GM21576 (cell line): Measurements from ENCODE around the gene SRSF7.
"Not testable (repeated sequence)": the region's sequence is repeated elsewhere in the genome, so short reads cannot be mapped to it uniquely, and the experiment has no call there.

Experiments
- ATAC-seq: cut with Tn5 transposase; IDR thresholded peaks from one replicate; pipeline ENCODE4 v1.9.1; 2021; ENCODE audit warnings: mild to moderate bottlenecking, moderate library complexity; ENCODE audit not compliant: unreplicated experiment

SRSF7 gene

GRCh38 chr2:38754506-38754905 lies 3.3 kb upstream of the SRSF7 start:
- ATAC-seq: no peak

- no peak for ATAC-seq
These were observed 2.9 kb upstream of the SRSF7 start for GRCh38 chr2:38754049-38754448.

- ATAC-seq: peak; percentile 5
These were observed 642 bp upstream of the SRSF7 start for GRCh38 chr2:38751596-38752410.

DNA sequence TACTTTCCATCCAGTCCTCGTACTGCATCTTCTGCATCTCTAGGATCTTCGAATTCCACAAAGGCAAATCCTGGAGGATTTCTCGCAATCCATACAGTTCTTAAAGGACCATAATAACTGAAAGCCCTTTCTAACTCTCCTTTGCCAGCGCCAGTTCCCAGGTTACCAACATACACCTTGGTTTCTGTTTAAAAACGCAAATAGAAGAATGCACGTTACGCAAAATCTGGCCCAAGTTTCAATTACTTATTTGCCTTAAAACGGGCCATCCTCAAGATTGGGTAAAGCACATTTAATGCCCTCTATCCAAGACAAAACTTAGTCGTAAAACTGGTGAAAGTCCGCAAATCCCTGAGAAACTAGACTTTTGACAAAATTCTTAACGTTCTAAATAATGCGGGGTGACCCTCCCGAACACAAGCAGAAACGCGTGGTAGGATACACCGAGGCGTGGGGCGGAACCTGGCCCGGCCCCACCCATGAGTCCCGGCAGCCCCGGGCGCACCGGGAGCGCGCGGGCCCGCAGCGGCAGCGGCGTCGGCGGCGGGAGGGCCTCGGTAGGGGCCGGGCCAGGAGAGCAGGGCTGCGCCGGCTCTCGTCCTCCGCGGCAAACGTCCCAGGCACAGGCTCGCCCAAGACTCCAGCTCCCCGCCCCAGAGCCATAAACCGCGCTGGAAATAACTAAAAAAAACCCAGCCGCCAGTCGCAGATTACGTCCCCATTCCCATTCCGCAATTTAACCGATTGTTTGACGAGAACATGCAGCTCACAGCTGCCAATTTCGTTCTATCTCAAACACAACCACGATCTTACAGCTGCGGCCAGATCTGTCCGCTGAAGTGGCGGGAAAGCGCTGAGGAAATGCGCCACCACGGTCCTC lies 910 bp downstream of the SRSF7 start:
- ATAC-seq: peak; percentile 39

DNA sequence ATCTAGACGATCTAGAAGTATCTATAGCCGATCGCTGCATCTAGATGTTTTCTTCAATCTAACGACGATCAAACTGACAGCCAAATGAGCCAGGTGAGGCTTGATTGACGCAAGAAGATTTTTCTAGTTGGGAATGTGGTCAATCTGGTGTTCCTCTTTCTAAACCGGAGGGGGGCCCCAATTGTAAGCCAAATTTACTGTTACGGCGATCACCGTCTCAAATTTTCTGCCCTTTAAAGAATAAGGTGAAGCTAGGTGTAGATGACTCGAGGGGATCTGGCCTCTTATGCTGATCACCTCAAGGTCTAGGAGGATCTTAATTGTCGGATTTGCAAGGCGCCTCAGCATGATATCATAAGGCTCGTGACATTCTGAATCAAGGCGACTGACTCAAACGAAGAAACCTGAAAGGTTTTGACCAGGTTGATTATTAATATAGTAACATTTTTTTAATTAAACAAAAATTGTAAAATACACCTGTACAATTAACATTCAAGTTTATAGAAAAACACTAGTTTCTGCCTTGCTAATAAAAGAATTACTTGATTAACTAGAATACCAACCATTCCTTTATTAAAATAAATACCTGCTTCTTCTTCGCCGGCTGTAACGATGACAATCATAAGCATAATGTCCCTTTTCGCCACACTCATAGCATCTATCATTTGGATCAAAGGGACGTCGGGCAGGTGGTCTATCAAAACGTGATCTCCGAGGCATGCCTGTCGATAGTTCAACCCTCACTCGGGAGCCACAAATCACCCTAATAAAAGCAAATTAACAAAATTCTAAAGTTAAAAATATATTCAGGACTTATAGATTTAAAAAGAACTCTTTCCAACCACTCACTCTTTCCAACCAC lies 2.0 kb downstream of the SRSF7 start:
- no peak for ATAC-seq

GRCh38 chr2:38748391-38748790 lies 2.8 kb downstream of the SRSF7 start:
- ATAC-seq: no peak

DNA sequence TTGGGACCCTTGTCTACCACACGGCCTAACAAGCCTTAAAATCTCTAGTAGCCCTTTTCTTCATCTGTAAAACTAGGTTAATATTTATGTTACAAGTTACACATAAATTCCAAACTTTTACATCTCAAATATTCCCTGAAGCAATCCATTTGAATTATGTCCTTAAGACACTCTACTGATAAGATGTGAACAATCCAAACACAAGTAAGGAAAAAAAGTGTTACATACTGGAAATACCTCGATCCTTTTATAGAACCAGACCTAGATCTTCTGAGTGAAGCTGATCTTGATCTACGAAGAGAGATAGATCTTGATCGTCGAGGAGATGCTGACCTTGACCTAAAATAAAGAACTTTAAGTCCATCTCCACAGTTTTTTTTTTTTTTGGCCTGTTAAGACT lies 3.3 kb downstream of the SRSF7 start:
- ATAC-seq: no peak

GRCh38 chr2:38747007-38747424 lies 4.1 kb downstream of the SRSF7 start:
- no peak for ATAC-seq

DNA sequence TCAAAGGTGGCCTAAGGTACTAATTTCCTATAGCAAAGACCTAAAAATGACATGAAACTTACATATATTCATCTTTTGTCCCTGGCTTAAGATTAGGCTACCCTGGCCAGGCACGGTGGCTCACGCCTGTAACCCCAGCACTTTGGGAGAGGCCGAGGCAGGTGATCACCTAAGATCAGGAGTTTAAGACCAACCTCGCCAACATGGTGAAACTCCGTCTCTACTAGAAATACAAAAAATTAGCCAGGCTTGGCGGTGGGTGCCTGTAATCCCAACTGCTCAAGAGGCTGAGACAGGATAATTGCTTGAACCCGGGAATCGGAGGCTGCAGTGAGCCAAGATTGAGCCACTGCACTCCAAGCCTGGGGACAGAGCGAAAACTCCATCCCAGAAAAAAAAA lies 5.9 kb downstream of the SRSF7 start:
- ATAC-seq: no peak

- ATAC-seq: no peak
These were observed 6.8 kb downstream of the SRSF7 start for GRCh38 chr2:38744399-38744780.

- ATAC-seq: no peak
These were observed 7.3 kb downstream of the SRSF7 start for GRCh38 chr2:38743672-38744398.

DNA sequence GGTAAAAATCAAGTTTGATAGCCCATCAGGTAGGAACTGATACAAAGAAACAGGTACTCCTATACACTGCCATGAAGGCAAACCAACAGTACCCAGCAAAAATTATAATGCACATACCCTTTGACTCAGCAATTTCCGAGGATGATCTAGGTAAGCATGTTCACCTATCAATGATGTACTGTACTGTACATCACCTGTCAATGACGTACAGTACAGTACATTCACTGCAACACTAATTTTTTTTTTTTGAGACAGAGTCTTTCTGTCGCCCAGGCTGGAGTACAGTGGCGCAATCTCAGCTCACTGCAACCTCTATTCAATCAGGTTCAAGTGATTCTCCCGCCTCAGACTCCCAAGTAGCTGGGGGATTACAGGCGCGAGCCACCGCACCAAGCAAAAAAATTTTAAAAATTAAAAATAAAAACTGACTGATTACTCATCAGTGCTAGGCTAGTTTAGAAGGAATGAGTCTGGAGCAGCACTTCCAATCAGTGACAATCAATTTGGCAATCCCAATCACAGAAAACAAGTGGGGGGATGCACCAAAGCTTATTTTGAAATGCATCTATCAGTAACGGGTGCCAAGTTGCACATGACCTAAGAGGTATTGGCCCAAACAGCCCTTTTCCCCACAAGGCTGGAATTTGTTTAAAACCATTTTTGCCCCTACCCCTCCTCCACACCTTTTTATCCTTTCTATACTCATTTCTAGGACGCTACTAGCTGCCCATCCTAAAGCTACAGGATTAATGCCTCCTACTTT lies 8.2 kb downstream of the SRSF7 start:
- no peak for ATAC-seq

DNA sequence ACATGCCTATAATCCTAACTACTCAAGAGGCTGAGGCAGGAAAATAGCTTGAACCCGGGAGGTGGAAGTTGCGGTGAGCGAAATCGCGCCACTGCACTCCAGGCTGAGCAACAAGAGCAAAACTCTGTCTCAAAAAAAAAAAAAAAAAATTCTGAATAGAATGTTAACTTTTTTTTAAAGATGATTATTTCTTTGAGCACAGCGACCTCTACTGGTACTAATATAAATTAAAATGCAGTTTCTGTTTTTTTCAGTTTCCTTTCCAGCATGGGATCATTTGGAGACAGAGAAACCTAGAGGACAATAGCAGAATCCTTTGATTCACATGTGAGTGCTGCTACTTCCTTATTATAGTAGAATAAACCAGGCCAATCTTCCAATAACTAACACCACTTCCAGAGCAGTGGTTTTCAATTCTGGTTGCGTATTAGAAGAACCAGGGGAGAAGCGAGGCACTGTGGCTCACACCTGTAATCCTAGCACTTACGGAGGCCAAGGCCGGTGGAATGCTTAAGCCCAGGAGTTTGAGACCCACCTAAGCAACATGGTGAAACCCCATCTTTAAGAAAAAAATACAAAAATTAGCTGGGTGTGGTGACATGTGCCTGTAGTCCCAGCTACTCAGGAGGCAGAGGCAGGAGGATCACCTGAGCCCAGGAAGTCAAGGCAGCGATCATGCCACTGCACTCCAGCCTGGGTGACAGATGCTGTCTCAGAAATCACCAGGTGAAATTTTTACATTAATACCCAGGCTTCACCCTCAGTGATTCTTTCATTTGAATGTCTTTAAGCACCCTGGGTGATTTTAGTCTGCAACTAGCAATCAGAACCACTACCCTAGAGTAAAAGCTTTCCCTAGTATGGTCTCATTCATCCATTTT lies 10.1 kb downstream of the SRSF7 start:
- no peak for ATAC-seq

DNA sequence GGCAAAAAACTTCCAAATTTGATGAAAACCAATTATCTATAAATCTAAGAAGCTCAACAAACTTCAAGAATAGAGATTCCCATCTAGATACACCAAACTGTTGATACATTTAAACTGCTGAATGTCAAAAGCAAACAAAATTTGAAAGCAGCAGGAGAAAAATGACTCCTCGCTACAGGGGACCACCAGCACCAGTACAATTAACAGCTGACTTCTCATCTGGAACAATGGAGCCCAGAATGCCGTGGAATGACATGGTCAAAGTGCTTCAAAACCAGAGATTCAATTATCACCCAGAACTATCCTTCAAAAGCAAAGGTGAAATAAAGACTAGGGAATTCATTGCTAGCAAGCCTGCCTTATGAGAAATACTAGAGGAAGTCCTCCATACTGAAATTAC lies 11.6 kb downstream of the SRSF7 start:
- no peak for ATAC-seq

- ATAC-seq: no peak
These were observed 13.2 kb downstream of the SRSF7 start for GRCh38 chr2:38737925-38738324.

- not testable (repeated sequence) for ATAC-seq
These were observed 14.0 kb downstream of the SRSF7 start for GRCh38 chr2:38737000-38737698.

- ATAC-seq: no peak
These were observed 15.2 kb downstream of the SRSF7 start for GRCh38 chr2:38735999-38736320.
